IMR-90 (cell line): ENCODE data around the gene HPN. TPM values are rescaled to one million over a fixed set of nuclear protein-coding genes. Genes with fewer than 3 reads are reported as not detected.

Experiments
- ATAC-seq: fragments of 200-7000 bp; cut with Tn5 transposase; 2 replicates; pipeline ENCODE4 v1.9.1; 2020; ENCODE audit warnings: low read depth, mild to moderate bottlenecking, moderate library complexity
- BruUV-seq: library from RNA; stranded (reverse); fragments of 400-500 nt; replicated peaks from 2 replicates; lab custom pipeline; 2021; lab: Mats Ljungman, UMichigan
- CTCF ChIA-PET: fragments of 300-600 bp; formaldehyde crosslinking; extraction: SDS; loops from one replicate; lab custom pipeline; 2021; ENCODE audit warnings: antibody characterized with exemption; lab: Yijun Ruan, JAX
- POLR2A ChIA-PET: fragments of 300-600 bp; sonication (Branson Sonifier 250); formaldehyde crosslinking; loops from one replicate; lab custom pipeline; 2022; ENCODE audit warnings: antibody characterized with exemption; ENCODE audit not compliant: unreplicated experiment; lab: Charles Lee
- DNase-seq: peaks from one replicate; pipeline ENCODE4 v3.0.0; 2013
- H2AFZ ChIP-seq: replicated peaks from 2 replicates; pipeline ENCODE3; 2013; ENCODE audit warnings: low read length, mild to moderate bottlenecking; ENCODE audit not compliant: poor library complexity
- H2AK5ac ChIP-seq: 2 replicates; pipeline ENCODE4 v1.6.1; 2013; ENCODE audit warnings: low read depth, low read length, inconsistent platforms
- H2AK9ac ChIP-seq: replicated peaks from 2 replicates; pipeline ENCODE3; 2013; ENCODE audit warnings: mild to moderate bottlenecking, low read depth, low read length, moderate library complexity; ENCODE audit not compliant: poor library complexity
- H2BK120ac ChIP-seq: 2 replicates; pipeline ENCODE4 v1.6.1; 2013; ENCODE audit warnings: low read depth, low read length, inconsistent platforms
- H2BK15ac ChIP-seq: 3 replicates; pipeline ENCODE4 v1.6.1; 2013; ENCODE audit warnings: low read depth, low read length, inconsistent platforms
- H2BK20ac ChIP-seq: 2 replicates; pipeline ENCODE4 v1.6.1; 2013; ENCODE audit warnings: low read depth, mild to moderate bottlenecking, inconsistent platforms, low read length, moderate library complexity
- H2BK5ac ChIP-seq: 2 replicates; pipeline ENCODE4 v1.6.1; 2013; ENCODE audit warnings: mild to moderate bottlenecking, low read depth, low read length, inconsistent platforms; ENCODE audit not compliant: poor library complexity, severe bottlenecking
- H3K14ac ChIP-seq: replicated peaks from 2 replicates; pipeline ENCODE4 v1.6.1; 2013; ENCODE audit warnings: low read depth, low read length, inconsistent platforms
- H3K18ac ChIP-seq: 2 replicates; pipeline ENCODE4 v1.6.1; 2013; ENCODE audit warnings: low read depth, low read length, control low read depth
- H3K23ac ChIP-seq: 2 replicates; pipeline ENCODE4 v1.6.1; 2013; ENCODE audit warnings: low read depth, low read length, inconsistent platforms
- H3K27ac ChIP-seq: 2 replicates; pipeline ENCODE4 v1.5.1; 2013; ENCODE audit warnings: mild to moderate bottlenecking, control low read depth, low read length; ENCODE audit not compliant: insufficient read depth
- H3K27me3 ChIP-seq: 2 replicates; pipeline ENCODE4 v1.6.1; 2013; ENCODE audit warnings: low read length; ENCODE audit not compliant: control insufficient read depth, insufficient read depth
- H3K36me3 ChIP-seq: 2 replicates; pipeline ENCODE4 v1.6.1; 2013; ENCODE audit warnings: low read length, mixed read lengths; ENCODE audit not compliant: control insufficient read depth, insufficient read depth
- H3K4ac ChIP-seq: 2 replicates; pipeline ENCODE4 v1.6.1; 2013; ENCODE audit warnings: low read depth, low read length, inconsistent platforms
- H3K4me1 ChIP-seq: 2 replicates; pipeline ENCODE4 v1.6.1; 2013; ENCODE audit warnings: low read length, mixed read lengths; ENCODE audit not compliant: control insufficient read depth, insufficient read depth
- H3K4me2 ChIP-seq: 2 replicates; pipeline ENCODE4 v1.6.1; 2013; ENCODE audit warnings: low read depth, mild to moderate bottlenecking, control low read depth, low read length, moderate library complexity
- H3K4me3 ChIP-seq: 2 replicates; pipeline ENCODE4 v1.5.1; 2013; ENCODE audit warnings: low read depth, mild to moderate bottlenecking, control low read depth, low read length, moderate library complexity; ENCODE audit not compliant: insufficient read depth
- H3K56ac ChIP-seq: 2 replicates; pipeline ENCODE4 v1.6.1; 2013; ENCODE audit warnings: low read length, inconsistent platforms; ENCODE audit not compliant: insufficient read depth; ENCODE audit errors: extremely low read depth
- H3K79me1 ChIP-seq, 2 experiments: 2 replicates each; pipeline ENCODE4 v1.6.1; 2013; ENCODE audit warnings: low read length in 2 of 2, inconsistent platforms in 1 of 2, low read depth in 1 of 2
- H3K9ac ChIP-seq: 2 replicates; pipeline ENCODE4 v1.6.1; 2013; ENCODE audit warnings: low read depth, low read length, control low read depth
- H3K9me1 ChIP-seq: 2 replicates; pipeline ENCODE4 v1.6.1; 2013; ENCODE audit warnings: low read length, inconsistent platforms; ENCODE audit not compliant: insufficient read depth
- H3K9me3 ChIP-seq: 2 replicates; pipeline ENCODE4 v1.6.1; 2013; ENCODE audit warnings: low read length; ENCODE audit not compliant: control insufficient read depth, insufficient read depth
- H4K20me1 ChIP-seq: 2 replicates; pipeline ENCODE4 v1.6.1; 2013; ENCODE audit warnings: low read length, inconsistent platforms; ENCODE audit not compliant: insufficient read depth
- H4K5ac ChIP-seq: 2 replicates; pipeline ENCODE4 v1.6.1; 2013; ENCODE audit warnings: mild to moderate bottlenecking, low read depth, low read length, control low read depth
- H4K8ac ChIP-seq, 2 experiments: 2 replicates each; pipeline ENCODE4 v1.6.1; 2013; ENCODE audit warnings: low read depth in 2 of 2, low read length in 2 of 2, control low read depth in 1 of 2, inconsistent platforms in 1 of 2
- H4K91ac ChIP-seq: 2 replicates; pipeline ENCODE4 v1.6.1; 2013; ENCODE audit warnings: low read depth, low read length, inconsistent platforms; ENCODE audit not compliant: insufficient read depth
- CHD1 ChIP-seq: IDR thresholded peaks from 2 replicates; pipeline ENCODE4 v1.6.1; 2012; ENCODE audit warnings: low read depth, low read length, improper control_type of control experiment
- CTCF ChIP-seq: conservative IDR thresholded peaks from 2 replicates; pipeline ENCODE4 v1.5.1; 2012; ENCODE audit warnings: mild to moderate bottlenecking, low read depth, low read length, improper control_type of control experiment
- MAFK ChIP-seq: IDR thresholded peaks from 2 replicates; pipeline ENCODE4 v1.6.1; 2012; ENCODE audit warnings: low read depth, low read length, improper control_type of control experiment
- POLR2A ChIP-seq: IDR thresholded peaks from 2 replicates; pipeline ENCODE4 v1.6.1; 2012; ENCODE audit warnings: mild to moderate bottlenecking, low read depth, low read length
- RAD21 ChIP-seq: IDR thresholded peaks from 2 replicates; pipeline ENCODE4 v1.6.1; 2012; ENCODE audit warnings: low read length, improper control_type of control experiment
- RCOR1 ChIP-seq: IDR thresholded peaks from 2 replicates; pipeline ENCODE4 v1.6.1; 2012; ENCODE audit warnings: mild to moderate bottlenecking, low read length, improper control_type of control experiment; ENCODE audit not compliant: insufficient replicate concordance
- RFX5 ChIP-seq: IDR thresholded peaks from 2 replicates; pipeline ENCODE4 v1.8.0; 2012; ENCODE audit warnings: low read depth, mild to moderate bottlenecking, low read length, moderate library complexity
- SMC3 ChIP-seq: fragments of 150-350 bp; IDR thresholded peaks from 2 replicates; pipeline ENCODE4 v1.6.1; 2016; ENCODE audit warnings: low read depth, mild to moderate bottlenecking, antibody characterized with exemption, low read length, moderate library complexity
- USF2 ChIP-seq: fragments of 150-350 bp; IDR thresholded peaks from 2 replicates; pipeline ENCODE4 v1.6.1; 2017; ENCODE audit warnings: mild to moderate bottlenecking, antibody characterized with exemption, low read length, low read depth
- WGBS, 2 experiments: methylation state at CpG; one replicate each; pipeline versions ENCODE4 v1.1.5 to v1.1.7; 2013; ENCODE audit warnings: missing lambda C conversion rate in 2 of 2; ENCODE audit not compliant: insufficient read length in 1 of 2; ENCODE audit errors: extremely low coverage in 2 of 2; 5-methylcytosine and 5-hydroxymethylcytosine counted together
- dilution Hi-C: fragments of 300-500 bp; cut with HindIII; formaldehyde crosslinking; loops from one replicate; pipeline ENCODE4 v1.14.3; 2018; ENCODE audit warnings: low sequenced_read_pairs; ENCODE audit not compliant: unreplicated experiment
- in situ Hi-C: fragments of 300-500 bp; cut with MboI; formaldehyde crosslinking; loops from 3 replicates; pipeline ENCODE4 v1.14.3; 2019; ENCODE audit warnings: low sequenced_read_pairs, inconsistent platforms, mixed read lengths
- intact Hi-C: fragments of 100-400 bp; cut with micrococcal nuclease; formaldehyde crosslinking; loops from 2 replicates; pipeline ENCODE4 v1.10.0; 2022
- polyA plus RNA-seq, 3 experiments: library from polyadenylated mRNA; depleted of rRNA; stranded (reverse); fragments of >200 nt; gene quantifications; 2 replicates each; pipeline ENCODE4 v1.2.3, GENCODE V29; 2012; ENCODE audit warnings: low replicate concordance in 1 of 3
- total RNA-seq: library from RNA; depleted of rRNA; stranded (reverse); fragments of >200 nt; gene quantifications from 2 replicates; pipeline ENCODE4 v1.2.3, GENCODE V29; 2012
- TF ChIP-seq, protein P1 (sequence below): fragments of 150-350 bp; IDR thresholded peaks from 2 replicates; pipeline ENCODE4 v1.6.1; 2016; ENCODE audit warnings: low read depth, mild to moderate bottlenecking, low read length, moderate library complexity, borderline replicate concordance

Gene HPN
- total and polyA plus RNA-seq, 2 of the 4 experiments (the other 2 are of a cell fraction) = not detected

DNA sequence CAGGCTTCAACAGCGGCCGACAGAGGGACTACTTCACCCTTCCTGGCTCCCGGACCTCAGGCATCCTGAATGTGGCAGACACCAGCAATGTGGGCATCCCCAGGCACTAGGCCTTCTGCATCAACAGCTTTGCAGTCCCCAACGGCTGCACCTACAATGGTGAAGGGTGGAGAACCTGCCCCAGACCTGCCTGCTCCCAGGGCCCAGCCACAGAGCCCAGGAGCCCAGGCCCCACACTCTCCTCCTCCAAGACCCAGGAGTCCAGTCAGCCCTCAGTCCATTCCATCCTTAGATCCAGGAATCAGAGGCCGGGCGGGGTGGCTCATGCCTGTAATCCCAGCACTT lies 34.5 kb downstream of the HPN start:
- intact Hi-C loops = no loop called here
- no peak overlapping the region for H2BK120ac ChIP-seq
- no peak overlapping the region for H2AK9ac ChIP-seq
- dilution Hi-C loops = no loop called here
- H3K9me1 ChIP-seq = no peaks in the 10 kb centered on the region
- H3K79me1 ChIP-seq = no peaks in the 10 kb centered on the region
- H3K56ac ChIP-seq = no peak overlapping the region
- ATAC-seq (no peak), DNase-seq (no peak)
- H3K4me3 ChIP-seq = no peak overlapping the region
- ChIA-PET CTCF (no interaction called here), POLR2A (no interaction called here)
- no peaks in the 10 kb centered on the region for H3K9me3 ChIP-seq
- no TSS peak for BruUV-seq
- H4K20me1 ChIP-seq = no peaks in the 10 kb centered on the region
- no peaks in the 10 kb centered on the region for H3K4me1 ChIP-seq
- H3K9ac ChIP-seq = no peak overlapping the region
- no peak overlapping the region for H3K14ac ChIP-seq
- H2AK5ac ChIP-seq = no peak overlapping the region
- no peak overlapping the region for H2BK20ac ChIP-seq
- in situ Hi-C loops = no loop called here
- no peak overlapping the region for H4K91ac ChIP-seq
- H2AFZ ChIP-seq = no peak overlapping the region
- no CpG with 5 or more reads among the region's 6 CpGs for WGBS, 2 experiments
- H2BK5ac ChIP-seq = no peak overlapping the region
- TF ChIP-seq RCOR1 = no peak
- no peak for TF ChIP-seq SMC3
- TF ChIP-seq MAFK = no peak
- no peak for TF ChIP-seq POLR2A
- TF ChIP-seq CHD1 = no peak
- TF ChIP-seq RAD21 = no peak
- TF ChIP-seq USF2 = no peak
- no peak for TF ChIP-seq CTCF
- TF ChIP-seq RFX5 = no peak
- TF ChIP-seq, protein P1, sequence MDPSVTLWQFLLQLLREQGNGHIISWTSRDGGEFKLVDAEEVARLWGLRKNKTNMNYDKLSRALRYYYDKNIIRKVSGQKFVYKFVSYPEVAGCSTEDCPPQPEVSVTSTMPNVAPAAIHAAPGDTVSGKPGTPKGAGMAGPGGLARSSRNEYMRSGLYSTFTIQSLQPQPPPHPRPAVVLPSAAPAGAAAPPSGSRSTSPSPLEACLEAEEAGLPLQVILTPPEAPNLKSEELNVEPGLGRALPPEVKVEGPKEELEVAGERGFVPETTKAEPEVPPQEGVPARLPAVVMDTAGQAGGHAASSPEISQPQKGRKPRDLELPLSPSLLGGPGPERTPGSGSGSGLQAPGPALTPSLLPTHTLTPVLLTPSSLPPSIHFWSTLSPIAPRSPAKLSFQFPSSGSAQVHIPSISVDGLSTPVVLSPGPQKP = no peak
- no peak overlapping the region for H3K18ac ChIP-seq
- no peak overlapping the region for H4K5ac ChIP-seq
- no peak overlapping the region for H3K27ac ChIP-seq
- H2BK15ac ChIP-seq = no peak overlapping the region
- H3K4me2 ChIP-seq = no peak overlapping the region
- H3K36me3 ChIP-seq = no peaks in the 10 kb centered on the region
- peaks cover 11% of the 10 kb centered on the region for H3K27me3 ChIP-seq
- no peak overlapping the region for H4K8ac ChIP-seq
- H3K4ac ChIP-seq = no peak overlapping the region
- H3K23ac ChIP-seq = no peak overlapping the region
